Muscle layer of colon (tissue), 2 donors: ENCODE results near the gene REEP1.
A peak's percentile ranks its signal among the peaks of the same experiment; 100 is the strongest.

Experiments
- H3K27ac ChIP-seq: one replicate; pipeline ENCODE4 v1.7.0; 2013; ENCODE audit warnings: low read depth, mild to moderate bottlenecking, low read length, moderate library complexity
- H3K27me3 ChIP-seq, 2 donors: one replicate each; pipeline ENCODE4 v1.7.0; 2013; ENCODE audit warnings: low read length in 2 of 2, mild to moderate bottlenecking in 2 of 2; ENCODE audit not compliant: insufficient read depth in 2 of 2, control insufficient read depth in 1 of 2
- H3K36me3 ChIP-seq: one replicate; pipeline ENCODE4 v1.7.0; 2013; ENCODE audit warnings: mild to moderate bottlenecking, low read length; ENCODE audit not compliant: insufficient read depth
- H3K4me1 ChIP-seq: one replicate; pipeline ENCODE4 v1.7.0; 2013; ENCODE audit warnings: mild to moderate bottlenecking, low read length; ENCODE audit not compliant: insufficient read depth
- H3K4me3 ChIP-seq, 2 donors: one replicate each; pipeline ENCODE4 v1.7.0; 2013; ENCODE audit warnings: low read length in 2 of 2, low read depth in 1 of 2, mild to moderate bottlenecking in 1 of 2, moderate library complexity in 1 of 2
- H3K9ac ChIP-seq: one replicate; pipeline ENCODE4 v1.7.0; 2013; ENCODE audit warnings: low read length
- H3K9me3 ChIP-seq: one replicate; pipeline ENCODE4 v1.7.0; 2013; ENCODE audit warnings: mild to moderate bottlenecking, low read length
- donor health status: abdominal sarcoma.
- donor health status: Adenocarcinoma of cecum.

REEP1 gene

GRCh38 chr2:86319700-86320580 lies 17.5 kb downstream of the REEP1 start:
- Histone ChIP-seq H3K27me3 (no peaks in the 10 kb centered on the region), H3K9me3 (no peaks in the 10 kb centered on the region), H3K4me1 (no peaks in the 10 kb centered on the region), H3K36me3 (no peaks in the 10 kb centered on the region), H3K4me3 (no peak overlapping the region), H3K27ac (no peak overlapping the region), H3K9ac (no peak overlapping the region)

DNA sequence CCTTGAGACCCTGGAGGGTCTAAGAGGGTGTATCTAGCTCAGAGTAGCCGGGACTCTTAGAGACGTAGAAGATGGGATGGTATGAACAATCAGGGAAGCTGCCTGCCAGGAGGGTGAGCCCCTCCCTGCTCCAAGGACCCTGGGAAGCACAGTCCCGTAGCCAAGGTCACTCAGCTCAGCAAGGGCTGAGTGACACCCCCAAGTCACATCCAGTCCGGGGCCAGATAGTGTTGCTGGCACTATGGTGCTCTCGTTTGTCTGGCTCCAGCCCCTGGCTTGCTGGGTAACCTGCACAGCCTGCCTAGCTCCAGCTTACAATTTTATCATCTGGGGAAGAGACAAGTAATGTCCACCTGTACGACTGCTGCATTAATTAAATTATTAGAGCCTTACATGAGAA lies 22.3 kb downstream of the REEP1 start:
- H3K9me3 ChIP-seq, result no peaks in the 10 kb centered on the region
- H3K36me3 ChIP-seq, result no peaks in the 10 kb centered on the region
- no peak overlapping the region for H3K27ac ChIP-seq

DNA sequence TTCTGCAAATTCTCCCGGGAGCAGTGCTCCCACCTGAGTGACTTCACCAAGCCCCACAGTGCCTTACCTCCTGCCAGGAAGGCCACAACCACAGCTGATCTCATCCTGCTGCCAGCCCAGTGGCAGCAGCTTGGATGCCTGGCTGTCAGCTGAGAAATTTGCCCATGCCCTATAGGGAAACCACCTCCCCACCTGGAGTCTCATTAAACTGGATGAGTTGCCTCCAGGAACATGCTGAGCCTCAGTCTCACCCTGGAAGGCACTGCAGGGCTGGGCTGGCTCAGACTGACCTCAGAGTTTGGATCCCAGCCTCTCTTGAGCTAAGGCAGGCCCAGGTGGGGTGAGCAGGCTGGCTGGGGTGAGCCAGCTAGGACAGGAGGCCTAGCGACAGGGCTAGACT lies 23.3 kb downstream of the REEP1 start:
- Histone ChIP-seq H3K9me3 (no peaks in the 10 kb centered on the region), H3K27me3 (no peaks in the 10 kb centered on the region), H3K4me3 (no peak overlapping the region), H3K9ac (no peak overlapping the region), H3K36me3 (no peaks in the 10 kb centered on the region), H3K4me1 (peaks cover 40% of the 10 kb centered on the region), H3K27ac (no peak overlapping the region)

More for the DNA sequence above, 22.3 kb downstream of the REEP1 start:
- no peaks in the 10 kb centered on the region for H3K27me3 ChIP-seq
- H3K4me3 ChIP-seq, result no peak overlapping the region
- peaks cover 30% of the 10 kb centered on the region for H3K4me1 ChIP-seq
- no peak overlapping the region for H3K9ac ChIP-seq

- Histone ChIP-seq H3K4me3 (no peak overlapping the region), H3K36me3 (no peaks in the 10 kb centered on the region), H3K27me3 (no peaks in the 10 kb centered on the region), H3K27ac (no peak overlapping the region), H3K4me1 (peaks cover 48% of the 10 kb centered on the region), H3K9me3 (no peaks in the 10 kb centered on the region), H3K9ac (no peak overlapping the region)
These were observed 24.1 kb downstream of the REEP1 start for GRCh38 chr2:86313341-86313740.

- H3K27me3 ChIP-seq, result no peaks in the 10 kb centered on the region
- H3K9ac ChIP-seq, result no peak overlapping the region
- no peak overlapping the region for H3K27ac ChIP-seq
- no peak overlapping the region for H3K4me3 ChIP-seq
- H3K36me3 ChIP-seq, result no peaks in the 10 kb centered on the region
- no peaks in the 10 kb centered on the region for H3K9me3 ChIP-seq
- H3K4me1 ChIP-seq, result peaks cover 48% of the 10 kb centered on the region
These were observed 25.5 kb downstream of the REEP1 start for GRCh38 chr2:86311879-86312278.

DNA sequence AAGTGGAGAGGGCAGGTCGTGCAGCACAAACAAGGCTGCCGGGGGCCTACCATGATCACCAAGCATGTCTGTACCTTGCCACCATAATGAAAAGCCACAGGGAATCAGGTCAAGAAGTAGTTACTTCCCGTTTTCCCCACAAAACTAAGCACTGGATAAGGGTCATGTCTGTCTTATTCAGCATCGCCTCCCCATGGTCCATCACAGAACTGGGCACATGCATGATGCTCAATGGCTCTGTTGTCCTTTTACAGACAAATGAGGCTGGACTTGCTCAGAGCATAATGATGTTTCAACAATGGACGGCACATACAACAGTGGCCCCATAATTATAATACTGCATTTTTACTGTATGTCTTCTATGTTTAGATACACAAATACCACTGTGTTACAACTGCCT lies 27.5 kb downstream of the REEP1 start:
- Histone ChIP-seq H3K27me3 (no peaks in the 10 kb centered on the region), H3K36me3 (no peaks in the 10 kb centered on the region), H3K4me3 (no peak overlapping the region), H3K9me3 (no peaks in the 10 kb centered on the region), H3K27ac (peak overlapping the region; percentile 82), H3K4me1 (peaks cover 61% of the 10 kb centered on the region), H3K9ac (no peak overlapping the region)

DNA sequence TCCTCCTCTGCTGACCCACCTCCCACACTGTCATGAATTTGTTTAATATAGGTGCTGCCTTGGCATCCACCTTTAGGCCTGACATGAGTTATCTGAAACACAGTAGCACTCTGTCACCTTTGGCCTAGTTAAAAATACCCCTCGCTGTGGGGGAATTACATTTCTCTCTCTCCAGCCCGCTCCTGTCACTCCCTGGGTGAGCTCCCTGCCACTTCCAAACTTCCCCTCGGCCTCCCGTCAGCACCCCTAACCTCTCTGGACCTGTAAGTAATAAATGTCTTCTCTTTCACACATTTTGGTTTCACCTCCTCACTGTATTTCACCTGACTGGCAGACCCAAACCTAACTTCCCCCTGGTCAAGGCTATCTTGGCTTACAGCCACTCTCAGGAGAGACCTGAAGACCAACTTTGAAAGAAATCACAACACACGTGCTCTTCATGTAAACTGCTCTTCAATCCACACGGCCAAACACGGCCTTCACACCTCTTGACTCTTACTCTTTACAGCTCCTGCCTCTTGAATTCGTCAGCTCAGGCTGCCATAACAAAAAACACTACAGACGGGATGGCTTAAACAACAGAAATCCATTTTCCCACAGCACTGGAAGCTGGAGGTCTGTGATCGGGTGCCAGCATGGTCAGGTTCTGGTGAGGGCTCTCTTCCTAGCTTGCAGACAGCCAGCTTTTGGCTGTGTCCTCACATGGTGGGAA lies 28.3 kb downstream of the REEP1 start:
- peaks cover 61% of the 10 kb centered on the region for H3K4me1 ChIP-seq
- H3K27me3 ChIP-seq, result no peaks in the 10 kb centered on the region
- H3K36me3 ChIP-seq, result no peaks in the 10 kb centered on the region
- H3K27ac ChIP-seq, result peak overlapping the region; percentile 82
- H3K4me3 ChIP-seq, result no peak overlapping the region
- H3K9ac ChIP-seq, result no peak overlapping the region
- H3K9me3 ChIP-seq, result no peaks in the 10 kb centered on the region

DNA sequence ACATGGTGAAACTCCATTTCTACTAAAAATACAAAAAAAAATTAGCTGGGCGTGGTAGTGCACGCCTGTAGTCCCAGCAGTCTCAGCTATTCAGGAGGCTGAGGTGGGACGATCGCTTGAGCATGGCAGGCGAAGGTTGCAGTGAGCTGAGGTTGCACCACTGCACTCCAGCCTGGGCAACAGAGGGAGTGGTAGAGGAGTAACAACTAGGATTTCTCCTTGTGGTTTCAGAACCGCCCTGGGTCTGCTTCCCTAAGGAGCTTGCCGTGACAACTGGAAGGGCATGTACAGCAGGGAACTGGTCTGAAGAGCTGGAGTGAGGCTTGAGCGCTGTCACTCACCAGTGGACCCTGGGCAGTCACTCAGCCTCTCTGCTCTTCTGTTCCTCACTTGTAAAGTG lies 29.1 kb downstream of the REEP1 start:
- Histone ChIP-seq H3K9me3 (no peaks in the 10 kb centered on the region), H3K36me3 (no peaks in the 10 kb centered on the region), H3K27me3 (no peaks in the 10 kb centered on the region), H3K27ac (peak overlapping the region; percentile 82), H3K4me1 (peaks cover 53% of the 10 kb centered on the region), H3K4me3 (no peak overlapping the region), H3K9ac (no peak overlapping the region)

- no peak overlapping the region for H3K9ac ChIP-seq
- H3K9me3 ChIP-seq, result no peaks in the 10 kb centered on the region
- H3K4me3 ChIP-seq, result no peak overlapping the region
- no peak overlapping the region for H3K27ac ChIP-seq
- H3K4me1 ChIP-seq, result peaks cover 57% of the 10 kb centered on the region
- H3K36me3 ChIP-seq, result no peaks in the 10 kb centered on the region
- no peaks in the 10 kb centered on the region for H3K27me3 ChIP-seq
These were observed 30.0 kb downstream of the REEP1 start for GRCh38 chr2:86307431-86307830.

DNA sequence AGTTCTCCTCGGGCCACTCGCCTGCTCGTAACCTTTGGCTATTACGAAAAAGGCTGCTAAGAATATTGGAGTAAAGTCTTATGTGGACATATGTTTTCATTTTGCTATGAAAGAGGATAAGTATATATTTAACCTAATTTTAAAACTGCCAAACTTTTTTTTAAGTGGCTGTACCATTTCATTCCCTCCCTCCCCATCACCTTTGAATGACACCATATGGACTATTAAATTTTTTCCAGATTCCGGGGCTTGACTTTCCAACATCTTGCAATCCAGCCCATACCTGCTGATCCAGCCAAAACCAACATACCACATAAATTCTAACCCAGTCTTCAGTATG lies 31.5 kb downstream of the REEP1 start:
- H3K4me3 ChIP-seq, result no peak overlapping the region
- no peak overlapping the region for H3K27ac ChIP-seq
- no peak overlapping the region for H3K9ac ChIP-seq
- no peaks in the 10 kb centered on the region for H3K9me3 ChIP-seq
- no peaks in the 10 kb centered on the region for H3K36me3 ChIP-seq
- no peaks in the 10 kb centered on the region for H3K27me3 ChIP-seq
- peaks cover 61% of the 10 kb centered on the region for H3K4me1 ChIP-seq

DNA sequence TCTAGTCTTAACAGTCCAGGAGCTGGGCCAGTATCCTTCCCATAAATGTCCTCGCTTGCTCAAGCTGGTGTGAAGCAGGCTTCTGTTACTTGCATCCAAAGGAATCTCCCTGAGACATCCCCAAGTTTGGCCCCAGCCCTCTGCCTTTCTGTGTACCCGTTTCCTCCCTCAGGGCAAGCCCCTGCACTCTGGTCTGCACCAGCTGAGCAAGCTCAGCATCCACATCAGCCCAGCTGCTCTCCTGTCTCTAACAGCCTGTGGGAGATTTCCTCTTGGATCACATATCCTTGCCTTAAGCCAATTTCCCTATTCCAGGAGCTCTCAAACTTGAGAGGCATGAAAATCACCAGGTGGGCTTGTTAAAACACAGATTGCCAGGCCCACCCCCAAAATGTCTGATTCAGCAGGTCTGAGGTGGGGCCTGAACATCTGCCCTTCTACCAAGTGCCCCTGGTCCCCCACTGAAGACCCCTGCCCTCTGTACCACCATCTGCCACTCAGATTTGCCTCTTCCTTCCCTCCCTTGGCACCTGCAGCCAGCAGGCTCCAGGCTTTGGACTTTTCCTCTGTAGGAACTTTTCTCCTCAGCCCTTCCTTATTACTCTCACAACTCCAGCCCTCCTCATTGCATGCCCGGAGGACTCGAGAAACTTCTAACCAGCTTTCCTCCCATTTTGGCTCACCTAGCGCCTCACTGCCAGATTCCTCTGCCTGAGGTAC lies 32.1 kb downstream of the REEP1 start:
- H3K4me1 ChIP-seq, result peaks cover 64% of the 10 kb centered on the region
- H3K9ac ChIP-seq, result no peak overlapping the region
- no peak overlapping the region for H3K27ac ChIP-seq
- no peaks in the 10 kb centered on the region for H3K36me3 ChIP-seq
- no peaks in the 10 kb centered on the region for H3K9me3 ChIP-seq
- H3K27me3 ChIP-seq, result no peaks in the 10 kb centered on the region
- no peak overlapping the region for H3K4me3 ChIP-seq
